ACHN (cell line): ENCODE measurements around the gene CALML3.

ENCODE experiments used
- DNase-seq: peaks from one replicate; pipeline ENCODE4 v3.0.0-alpha.2; 2015
- in situ Hi-C: cut with HindIII; loops from 2 replicates; pipeline ENCODE4 v1.10.0; 2017; ENCODE audit warnings: low sequenced_read_pairs, low pct_ligation_motif_present, low pct_unique_long_range_greater_than_20kb

Gene CALML3

GRCh38 chr10:5503477-5503835 lies 21.3 kb upstream of the CALML3 start:
- no peak for DNase-seq
- in situ Hi-C loops: no loop called here

DNA sequence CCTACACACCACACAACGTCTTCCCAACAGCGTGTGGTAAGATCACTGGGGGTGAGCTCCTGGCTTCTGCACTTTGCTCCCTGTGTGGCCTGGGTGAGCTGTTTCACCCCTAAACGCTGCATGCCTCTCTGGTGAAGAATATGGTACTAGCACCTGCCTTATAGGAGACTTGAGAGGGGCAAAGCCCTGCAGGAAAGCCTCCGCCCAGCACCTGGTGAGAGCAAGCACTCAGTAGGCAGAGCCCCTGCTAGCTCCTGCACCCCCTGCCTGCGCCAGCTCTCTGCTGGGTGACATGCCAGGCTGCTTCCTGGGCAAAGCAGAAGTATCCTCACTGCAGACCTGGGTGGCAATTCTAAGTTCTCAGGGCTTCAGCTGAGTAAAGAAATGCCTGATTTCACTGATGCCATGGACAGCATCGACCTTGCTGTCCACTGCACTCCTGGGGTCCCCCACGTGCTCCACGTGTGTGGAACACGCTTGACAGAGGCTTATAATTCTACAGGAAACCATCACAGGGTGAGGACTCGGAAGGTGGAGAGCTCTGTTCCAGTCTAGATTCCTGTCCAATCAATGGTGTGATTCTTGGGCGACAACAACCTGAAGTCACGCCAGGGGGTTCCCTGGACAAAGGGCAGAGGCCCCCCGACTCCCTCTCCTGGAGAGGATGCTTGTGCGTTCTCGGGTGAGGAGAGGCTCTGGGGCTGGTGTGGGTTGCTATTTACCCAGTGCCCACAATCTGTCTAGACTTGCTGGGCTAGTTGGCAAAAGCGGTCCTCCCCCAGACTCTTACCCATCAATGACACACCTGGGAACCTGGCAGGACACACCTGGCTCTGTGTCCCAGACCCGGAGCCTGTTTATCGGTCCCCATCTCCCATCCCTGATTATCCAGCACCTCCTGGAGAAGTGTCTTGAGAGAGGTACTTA lies 20.4 kb upstream of the CALML3 start:
- in situ Hi-C loops: no loop called here
- DNase-seq: no peak

GRCh38 chr10:5506246-5506645 lies 18.5 kb upstream of the CALML3 start:
- in situ Hi-C loops: no loop called here
- DNase-seq: no peak

- no peak for DNase-seq
- in situ Hi-C loops: no loop called here
These were observed 17.8 kb upstream of the CALML3 start for GRCh38 chr10:5506751-5507648.

DNA sequence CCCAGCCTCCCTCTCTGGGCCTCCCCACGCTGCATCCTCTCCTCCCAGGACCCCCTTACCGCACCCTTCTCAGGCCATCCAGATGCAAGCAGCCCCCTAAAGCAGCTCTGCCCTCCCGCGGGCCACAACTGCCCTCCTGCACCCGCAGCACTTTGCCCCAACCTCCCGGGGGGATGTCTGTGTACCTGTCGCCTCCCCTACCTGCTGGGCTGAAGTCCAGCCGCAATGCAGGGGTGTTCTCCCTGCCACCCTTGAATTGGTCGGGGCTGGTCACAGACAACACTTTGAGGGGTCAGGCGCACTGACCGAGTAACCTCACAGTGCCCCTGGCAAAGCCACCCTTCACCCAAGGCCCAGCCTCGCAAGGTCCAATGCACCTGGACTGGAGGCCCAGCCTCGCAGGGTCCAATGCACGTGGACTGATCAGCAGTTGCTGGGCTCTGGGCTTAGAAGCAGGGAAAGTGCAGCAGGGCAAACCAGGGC lies 17.1 kb upstream of the CALML3 start:
- DNase-seq: no peak
- in situ Hi-C loops: no loop called here

DNA sequence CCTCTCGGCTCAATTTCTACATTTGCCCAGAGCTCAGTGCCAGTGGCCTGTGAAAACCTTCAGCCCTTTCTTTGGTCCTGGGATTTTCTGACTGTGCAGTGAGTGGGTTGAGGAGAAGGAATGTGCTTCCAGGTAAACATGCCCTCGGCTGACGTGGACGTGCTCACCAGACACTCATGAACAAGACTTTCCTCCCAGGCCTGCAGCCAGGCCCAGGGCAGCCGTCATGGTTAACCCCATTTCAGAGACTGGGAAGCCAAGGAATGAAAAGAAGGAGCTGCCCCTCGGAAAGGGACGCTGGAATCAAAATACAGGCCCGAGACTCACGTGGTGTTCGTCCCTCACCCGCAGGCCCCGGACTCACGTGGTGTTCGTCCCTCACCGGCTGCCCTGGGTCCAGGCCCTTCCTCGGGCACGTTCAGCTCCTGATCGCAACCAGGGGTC lies 16.6 kb upstream of the CALML3 start:
- in situ Hi-C loops: no loop called here
- DNase-seq: no peak

DNA sequence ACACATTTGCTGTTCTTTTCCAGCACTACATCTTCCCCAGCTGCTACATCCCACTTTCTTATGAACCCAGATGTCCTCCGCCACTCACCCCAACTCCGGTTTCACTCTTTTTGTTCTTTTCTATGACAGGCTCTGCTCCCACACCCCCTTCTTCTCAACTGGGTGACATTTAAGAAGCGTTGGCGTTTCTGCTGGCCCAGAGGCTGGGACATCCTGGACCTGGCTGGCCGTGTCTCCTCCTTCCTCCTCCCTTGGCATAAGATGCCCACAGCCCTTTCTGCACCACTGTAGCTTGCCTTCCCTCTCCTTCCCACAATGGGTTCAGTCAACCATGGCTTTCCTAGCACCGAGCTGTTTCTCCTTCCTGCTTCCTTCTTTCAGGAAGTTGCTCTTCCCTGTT lies 16.0 kb upstream of the CALML3 start:
- in situ Hi-C loops: no loop called here
- no peak for DNase-seq

DNA sequence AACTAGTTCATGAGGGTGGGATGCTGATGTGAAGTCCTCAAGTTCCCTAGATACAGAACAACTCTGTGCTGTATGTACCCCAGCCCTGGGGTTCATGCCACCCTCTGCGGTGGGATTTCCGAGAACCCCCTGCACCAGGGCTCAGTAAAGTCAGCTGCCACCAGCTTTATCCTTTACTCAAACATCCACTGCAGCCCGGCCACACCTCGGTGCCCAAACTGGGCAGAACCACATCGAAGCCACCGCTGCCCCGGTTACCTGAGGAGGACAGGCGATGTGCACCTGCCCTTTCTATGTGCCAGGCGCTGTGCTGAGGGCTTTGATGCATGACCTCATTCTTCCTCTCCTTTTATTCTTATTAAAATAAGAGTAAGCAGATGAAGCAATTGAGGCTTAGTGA lies 15.5 kb upstream of the CALML3 start:
- DNase-seq: no peak
- in situ Hi-C loops: no loop called here

- DNase-seq: no peak
- in situ Hi-C loops: no loop called here
These were observed 15.1 kb upstream of the CALML3 start for GRCh38 chr10:5509691-5510090.

DNA sequence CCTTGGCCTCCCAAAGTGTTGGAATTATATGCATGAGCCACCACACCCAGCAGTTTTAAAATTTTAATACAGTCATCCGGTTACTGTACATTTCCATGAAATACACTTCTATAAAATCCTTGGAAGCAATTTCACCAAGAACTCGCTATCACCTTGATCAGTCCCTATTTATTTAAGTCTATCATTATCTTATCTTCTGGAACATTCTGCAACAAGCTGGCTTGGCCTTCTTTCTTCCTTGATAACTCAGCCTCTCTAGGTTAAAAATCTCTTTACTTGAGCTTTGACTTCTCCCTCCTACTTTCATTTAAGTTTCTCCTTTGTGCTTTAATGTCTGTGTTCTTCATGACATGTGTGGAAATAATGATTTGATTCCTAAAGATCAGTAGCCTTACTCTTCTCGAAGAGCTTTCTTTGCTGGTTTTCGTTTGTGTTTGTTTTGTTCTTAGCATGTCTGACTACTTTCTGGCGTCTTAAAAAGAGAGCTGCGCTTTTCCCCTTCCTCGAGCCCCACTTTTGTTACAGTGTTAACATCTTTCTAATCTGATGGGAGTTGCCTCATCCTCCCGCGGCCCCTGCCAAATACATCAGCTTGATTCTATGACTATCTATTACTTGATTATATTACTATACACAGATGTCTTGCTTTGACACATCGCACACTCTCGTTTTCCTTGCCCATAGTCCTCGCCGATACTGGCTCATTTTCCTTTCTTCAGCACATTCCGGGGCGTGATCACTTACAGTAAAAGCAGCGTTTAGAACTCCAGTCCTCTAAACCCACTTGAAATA lies 14.3 kb upstream of the CALML3 start:
- in situ Hi-C loops: no loop called here
- no peak for DNase-seq

- DNase-seq: no peak
- in situ Hi-C loops: no loop called here
These were observed 13.4 kb upstream of the CALML3 start for GRCh38 chr10:5511231-5511884.

DNA sequence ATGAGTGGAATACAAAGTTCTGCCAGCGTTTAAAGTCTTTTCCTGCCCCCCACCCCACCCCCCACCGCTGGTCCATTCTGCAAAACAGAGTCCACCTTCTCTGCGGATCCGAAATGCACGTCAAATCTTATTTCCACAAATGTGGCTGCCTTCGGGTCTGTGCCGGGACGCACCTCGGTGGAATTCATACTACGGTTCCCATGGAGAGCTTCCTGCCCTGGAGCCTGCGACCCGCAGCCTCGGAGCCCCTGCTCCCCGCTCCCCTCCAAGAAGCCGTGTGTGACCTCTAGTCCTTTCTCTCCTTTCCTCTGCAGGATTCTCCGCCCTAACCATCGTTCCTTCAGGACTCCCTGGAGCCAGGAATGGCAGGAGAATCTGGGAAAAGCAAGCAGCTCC lies 12.9 kb upstream of the CALML3 start:
- no peak for DNase-seq
- in situ Hi-C loops: no loop called here

GRCh38 chr10:5512331-5512730 lies 12.4 kb upstream of the CALML3 start:
- no peak for DNase-seq
- in situ Hi-C loops: no loop called here

DNA sequence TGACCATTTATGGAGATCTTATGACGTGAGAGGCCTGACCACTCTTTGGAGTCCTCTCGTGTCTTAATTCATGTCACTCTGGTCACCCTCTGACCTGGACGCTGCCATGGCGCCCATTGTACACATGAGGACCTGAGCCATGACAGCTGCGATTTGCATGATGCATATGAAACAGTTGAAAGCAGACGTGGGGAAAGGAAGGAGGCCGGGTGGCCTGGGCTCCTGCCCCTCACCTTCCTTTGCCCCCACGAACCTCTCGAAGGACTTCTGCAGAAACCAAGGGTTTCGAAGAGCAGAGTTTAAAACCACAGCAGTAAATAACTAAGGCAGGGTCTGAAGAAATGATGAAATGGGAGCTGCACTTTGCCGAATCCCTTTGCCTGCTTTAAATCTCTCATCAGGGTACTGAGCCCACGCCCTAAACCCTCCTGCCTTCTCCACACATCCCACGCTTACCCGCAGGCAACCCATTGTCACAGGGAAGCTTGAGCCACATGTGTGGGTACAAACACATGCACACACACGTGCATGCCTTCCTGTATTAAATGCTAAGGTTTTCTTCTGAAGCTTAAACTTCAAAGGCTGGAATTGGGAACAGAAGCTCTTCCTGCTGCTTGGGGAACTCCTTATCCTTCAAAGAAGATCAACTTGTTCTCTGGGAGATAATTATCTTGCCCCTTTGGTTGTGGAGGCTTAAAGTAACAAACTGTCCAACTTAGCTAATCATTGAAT lies 11.7 kb upstream of the CALML3 start:
- in situ Hi-C loops: no loop called here
- no peak for DNase-seq

DNA sequence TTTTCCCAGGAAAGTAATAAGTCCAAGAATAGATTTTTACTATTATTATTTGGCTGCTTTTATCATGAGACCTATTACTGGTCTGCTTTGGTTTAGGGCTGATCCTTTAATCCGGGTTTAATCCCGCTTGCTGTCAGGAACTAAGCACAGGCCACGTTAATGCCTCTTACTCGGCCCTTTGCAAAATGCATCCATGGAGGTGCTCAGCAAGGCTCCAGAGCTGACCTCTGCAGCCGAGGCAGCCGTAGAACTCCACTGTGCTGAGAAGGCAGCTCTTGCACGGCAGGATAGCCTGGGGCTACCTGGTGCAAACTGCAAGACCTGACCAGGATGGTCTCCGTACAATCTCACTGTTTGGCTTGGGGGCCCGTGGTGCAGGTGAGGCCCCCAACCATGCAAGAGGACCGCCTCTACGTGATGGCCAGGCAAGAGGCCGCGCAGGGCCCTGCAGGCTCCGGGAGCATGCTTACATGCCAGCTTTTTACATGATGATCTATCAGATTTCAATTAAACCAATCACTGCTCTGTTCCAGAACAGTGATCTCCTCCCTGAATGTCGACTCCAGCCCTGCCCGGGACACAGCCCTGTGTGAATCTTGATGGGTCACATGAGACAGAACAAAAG lies 10.4 kb upstream of the CALML3 start:
- in situ Hi-C loops: no loop called here
- no peak for DNase-seq

DNA sequence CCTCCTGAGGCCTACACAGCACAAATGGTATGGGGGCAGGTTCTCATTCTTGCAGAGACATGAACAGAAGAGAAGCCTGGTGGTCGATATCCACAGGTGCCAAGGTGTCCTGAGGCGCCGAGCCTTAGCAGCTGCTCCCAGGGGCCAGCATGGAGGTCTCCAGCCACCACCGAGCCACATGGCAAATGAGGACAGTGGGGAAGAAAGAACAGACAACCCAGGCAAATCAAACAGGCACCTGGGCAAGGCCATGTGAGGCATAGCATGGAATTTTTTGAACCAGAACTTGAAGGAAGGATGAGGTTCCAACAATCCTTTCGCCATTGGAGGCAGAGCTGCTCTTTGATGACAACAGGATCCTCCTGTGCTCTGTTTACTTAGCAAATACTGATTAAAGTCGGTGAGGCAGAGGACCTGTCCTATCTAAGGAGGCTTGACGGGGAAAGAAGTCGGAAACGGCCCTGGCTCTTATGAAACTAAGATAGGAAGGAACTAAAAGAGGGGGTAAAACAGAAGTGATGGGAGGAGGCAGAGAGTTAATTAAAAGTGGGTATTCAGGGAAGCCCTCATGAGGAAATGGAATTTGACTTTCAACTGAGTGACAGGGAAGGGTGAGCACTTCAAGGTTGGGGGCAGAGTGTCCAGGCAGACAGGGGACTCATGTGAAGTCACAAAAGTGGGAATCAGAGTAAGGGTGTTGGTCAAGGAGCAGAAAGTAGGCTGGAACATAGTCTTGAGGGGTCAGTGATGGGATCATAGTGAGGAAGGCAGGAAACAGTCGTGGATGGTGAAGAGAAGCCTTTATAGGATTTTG lies 8.6 kb upstream of the CALML3 start:
- no peak for DNase-seq
- in situ Hi-C loops: no loop called here
